ENCODE measurements around the gene BANP. TPM values are rescaled to one million over a fixed set of nuclear protein-coding genes. Genes with fewer than 3 reads are reported as not detected.

Gene BANP
- total and polyA plus RNA-seq, 2 of the 8 experiments (the other 6 are each of a cell fraction or from before 2014, with no cell fraction given): 25.8 to 39.8 TPM

GRCh38 chr16:88076211-88076931, 125.1 kb downstream of the BANP start:
- no peak overlapping the region for H3K56ac ChIP-seq (replicated peaks; ENCODE audit: insufficient read length, low read depth, low read length)
- no peak overlapping the region for H3K4me3 ChIP-seq (ENCODE audit: extremely low read depth in 1 of 4, insufficient read depth in 2 of 4, low read depth in 3 of 4, low read length in 4 of 4)
- H3K9ac ChIP-seq (replicated peaks in 1 of 4; ENCODE audit: extremely low read depth in 1 of 4, low read depth in 3 of 4, low read length in 3 of 4): no peak overlapping the region
- H3K9me3 ChIP-seq (ENCODE audit: insufficient read depth in 2 of 2, low read depth in 1 of 2, low read length in 1 of 2): no peaks in the 10 kb centered on the region; a peak in 1 of 4 replicates
- H3K36me3 ChIP-seq (ENCODE audit: control insufficient read depth in 2 of 4, insufficient read depth in 4 of 4, low read length in 3 of 4): peaks cover 0 to 8% (median 0%) of the 10 kb centered on the region in 4 experiments; a peak in 2 of 8 replicates
- H4K20me1 ChIP-seq (replicated peaks in 1 of 2; ENCODE audit: control insufficient read depth in 1 of 2, insufficient read depth in 2 of 2, low read length in 2 of 2): no peaks in the 10 kb centered on the region
- H3K23me2 ChIP-seq (ENCODE audit: low read depth, low read length): no peaks in the 10 kb centered on the region
- FAIRE-seq (no peak), DNase-seq (ENCODE audit: low read depth in 1 of 2, low spot score in 2 of 2) (no peak)
- H2BK20ac ChIP-seq (ENCODE audit: low read length): no peak overlapping the region
- H3K23ac ChIP-seq (ENCODE audit: insufficient read length): no peak overlapping the region
- H3K18ac ChIP-seq (ENCODE audit: extremely low read depth, low read length): no peak overlapping the region
- H2BK5ac ChIP-seq (ENCODE audit: low read depth, low read length): no peak overlapping the region
- WGBS, 2 experiments (ENCODE audit: extremely low coverage in 1 of 2, insufficient coverage in 1 of 2, insufficient read length in 1 of 2, insufficient replicate concordance in 2 of 2, low coverage in 1 of 2, low lambda C conversion rate in 2 of 2, missing lambda C conversion rate in 1 of 2): 90% methylated on average over 33 of the region's 57 CpGs; no CpG with 5 or more reads in 1 of the 2 experiments
- H4K8ac ChIP-seq (ENCODE audit: extremely low read depth, insufficient read depth, low read length): no peak overlapping the region
- no peak overlapping the region for H3K4ac ChIP-seq (replicated peaks; ENCODE audit: insufficient read length, low read depth, low read length)
- TF ChIP-seq KDM1A (IDR thresholded peaks at IDR 0.05; ENCODE audit: borderline replicate concordance, low read length) (no peak), MAX (IDR thresholded peaks at IDR 0.05) (no peak), EGR1 (IDR thresholded peaks at IDR 0.05; ENCODE audit: borderline replicate concordance, low read depth, low read length) (no peak), ATF3 (IDR thresholded peaks at IDR 0.05; ENCODE audit: insufficient read depth, low read depth, low read length) (no peak)
- H2BK120ac ChIP-seq (replicated peaks; ENCODE audit: low read depth, low read length): no peak overlapping the region
- no peak overlapping the region for H4K5ac ChIP-seq (ENCODE audit: insufficient read length, low read depth, low read length)
- H3K14ac ChIP-seq (ENCODE audit: insufficient read length): no peak overlapping the region
- ChIA-PET POLR2A (ENCODE audit: partially characterized antibody) (no interaction called here), CTCF (ENCODE audit: partially characterized antibody) (interaction anchor here (0.5 kb wide), 1 partner anchor 621 kb away, joined by 4 read pairs; no protein-coding TSS in a partner anchor)
- no peaks in the 10 kb centered on the region for H3K79me1 ChIP-seq (ENCODE audit: low read depth, low read length)
- no peak overlapping the region for H2AFZ ChIP-seq (ENCODE audit: low read length)
- no peak overlapping the region for H2BK12ac ChIP-seq (ENCODE audit: low read depth, low read length)
- no peak overlapping the region for H3K27ac ChIP-seq (ENCODE audit: low read depth, low read length)
- H3K79me2 ChIP-seq (ENCODE audit: control insufficient read depth in 1 of 2, insufficient read depth in 2 of 2, low read length in 2 of 2): no peaks in the 10 kb centered on the region
- no peak overlapping the region for H2AK5ac ChIP-seq (ENCODE audit: low read depth, low read length)
- no peaks in the 10 kb centered on the region for H3K4me1 ChIP-seq (replicated peaks in 1 of 4; ENCODE audit: control insufficient read depth in 3 of 4, insufficient read depth in 4 of 4, low read length in 3 of 4)
- no peak overlapping the region for H4K91ac ChIP-seq (replicated peaks; ENCODE audit: insufficient read length, low read length)
- no peak overlapping the region for H2BK15ac ChIP-seq (ENCODE audit: low read length)
- H3K4me2 ChIP-seq (ENCODE audit: insufficient read depth in 1 of 2, low read depth in 2 of 2, low read length in 2 of 2): no peak overlapping the region
- H3K27me3 ChIP-seq (replicated peaks in 1 of 4; ENCODE audit: control insufficient read depth in 3 of 4, extremely low read depth in 1 of 4, insufficient read depth in 3 of 4, low read length in 3 of 4): no peaks in the 10 kb centered on the region
